Mononuclear cell (primary cell): ENCODE data around the gene LYST. TPM values are rescaled to one million over a fixed set of nuclear protein-coding genes. Genes with fewer than 3 reads are reported as not detected.
A peak's percentile ranks its signal among the peaks of the same experiment; 100 is the strongest.
"Not testable (repeated sequence)": the region's sequence is repeated elsewhere in the genome, so short reads cannot be mapped to it uniquely, and the experiment has no call there.

Experiments
- H3K27me3 ChIP-seq: 2 replicates; pipeline ENCODE4 v1.6.0; 2011; ENCODE audit warnings: low read length, control low read depth; ENCODE audit not compliant: insufficient read depth
- H3K4me1 ChIP-seq: 2 replicates; pipeline ENCODE4 v1.5.1; 2011; ENCODE audit warnings: mild to moderate bottlenecking, low read length, control low read depth; ENCODE audit not compliant: insufficient read depth
- H3K4me3 ChIP-seq: 2 replicates; pipeline ENCODE4 v1.5.1; 2011; ENCODE audit warnings: mild to moderate bottlenecking, low read length, moderate library complexity
- H3K9me3 ChIP-seq: 2 replicates; pipeline ENCODE4 v1.5.1; 2011; ENCODE audit warnings: low read depth, mild to moderate bottlenecking, control low read depth, low read length
- total RNA-seq: library from RNA; depleted of rRNA; stranded (reverse); fragments of >200 nt; gene quantifications from one replicate; pipeline ENCODE4 v1.2.3, GENCODE V29; 2012

LYST gene
- total RNA-seq, result 59.6 TPM

- H3K4me3 ChIP-seq, result peak within 1 kb of the TSS; percentile 90
- no peaks in the 10 kb centered on the region for H3K27me3 ChIP-seq
- no peaks in the 10 kb centered on the region for H3K9me3 ChIP-seq
- H3K4me1 ChIP-seq, result peaks cover 53% of the 10 kb centered on the region
These were observed at the start of gene LYST for GRCh38 chr1:235866205-235866912. LYST (minus strand) TSS chr1:235866906; CDS start chr1:235830417, 36,489 bp downstream.

GRCh38 chr1:235915489-235915888, 48.8 kb upstream of the LYST start:
- peaks cover 45% of the 10 kb centered on the region for H3K4me1 ChIP-seq
- not testable (repeated sequence) for H3K27me3 ChIP-seq, H3K4me3 ChIP-seq, H3K9me3 ChIP-seq

GRCh38 chr1:235913311-235913710, 46.6 kb upstream of the LYST start:
- Histone ChIP-seq H3K27me3 (no peaks in the 10 kb centered on the region), H3K9me3 (no peaks in the 10 kb centered on the region), H3K4me1 (peaks cover 32% of the 10 kb centered on the region), H3K4me3 (no peak overlapping the region)

- no peak overlapping the region for H3K4me3 ChIP-seq
- no peaks in the 10 kb centered on the region for H3K27me3 ChIP-seq
- no peaks in the 10 kb centered on the region for H3K9me3 ChIP-seq
- peaks cover 20% of the 10 kb centered on the region for H3K4me1 ChIP-seq
These were observed 45.2 kb upstream of the LYST start for GRCh38 chr1:235911876-235912275.

GRCh38 chr1:235911300-235911662, 44.6 kb upstream of the LYST start:
- H3K4me3 ChIP-seq, result no peak overlapping the region
- no peaks in the 10 kb centered on the region for H3K9me3 ChIP-seq
- H3K27me3 ChIP-seq, result no peaks in the 10 kb centered on the region
- H3K4me1 ChIP-seq, result peaks cover 15% of the 10 kb centered on the region

GRCh38 chr1:235910357-235911299, 43.9 kb upstream of the LYST start:
- no peaks in the 10 kb centered on the region for H3K27me3 ChIP-seq
- H3K4me3 ChIP-seq, result no peak overlapping the region
- H3K9me3 ChIP-seq, result no peaks in the 10 kb centered on the region
- H3K4me1 ChIP-seq, result peaks cover 11% of the 10 kb centered on the region

GRCh38 chr1:235908742-235909520, 42.2 kb upstream of the LYST start:
- peaks cover 11% of the 10 kb centered on the region for H3K4me1 ChIP-seq
- H3K4me3 ChIP-seq, result no peak overlapping the region

GRCh38 chr1:235907897-235908240, 41.2 kb upstream of the LYST start:
- no peaks in the 10 kb centered on the region for H3K27me3 ChIP-seq
- H3K4me3 ChIP-seq, result no peak overlapping the region
- peaks cover 19% of the 10 kb centered on the region for H3K4me1 ChIP-seq
- H3K9me3 ChIP-seq, result no peaks in the 10 kb centered on the region

More at GRCh38 chr1:235908742-235909520, 42.2 kb upstream of the LYST start:
- no peaks in the 10 kb centered on the region for H3K9me3 ChIP-seq
- no peaks in the 10 kb centered on the region for H3K27me3 ChIP-seq

- H3K4me1 ChIP-seq, result peaks cover 21% of the 10 kb centered on the region
- H3K27me3 ChIP-seq, result no peaks in the 10 kb centered on the region
- H3K9me3 ChIP-seq, result no peaks in the 10 kb centered on the region
- H3K4me3 ChIP-seq, result no peak overlapping the region
These were observed 40.6 kb upstream of the LYST start for GRCh38 chr1:235907187-235907896.

GRCh38 chr1:235906436-235906835, 39.7 kb upstream of the LYST start:
- Histone ChIP-seq H3K27me3 (no peaks in the 10 kb centered on the region), H3K4me1 (peaks cover 28% of the 10 kb centered on the region), H3K4me3 (no peak overlapping the region), H3K9me3 (no peaks in the 10 kb centered on the region)

- not testable (repeated sequence) for H3K27me3 ChIP-seq, H3K4me3 ChIP-seq, H3K9me3 ChIP-seq
- H3K4me1 ChIP-seq, result peaks cover 45% of the 10 kb centered on the region
These were observed 37.1 kb upstream of the LYST start for GRCh38 chr1:235903809-235904208.

- Histone ChIP-seq H3K4me3 (no peak overlapping the region), H3K27me3 (no peaks in the 10 kb centered on the region), H3K4me1 (peaks cover 43% of the 10 kb centered on the region), H3K9me3 (no peaks in the 10 kb centered on the region)
These were observed 36.2 kb upstream of the LYST start for GRCh38 chr1:235902677-235903542.

GRCh38 chr1:235901461-235901860, 34.8 kb upstream of the LYST start:
- Histone ChIP-seq H3K9me3 (no peaks in the 10 kb centered on the region), H3K27me3 (no peaks in the 10 kb centered on the region), H3K4me1 (peaks cover 43% of the 10 kb centered on the region), H3K4me3 (no peak overlapping the region)

- no peaks in the 10 kb centered on the region for H3K9me3 ChIP-seq
- peaks cover 48% of the 10 kb centered on the region for H3K4me1 ChIP-seq
- no peaks in the 10 kb centered on the region for H3K27me3 ChIP-seq
- H3K4me3 ChIP-seq, result no peak overlapping the region
These were observed 31.4 kb upstream of the LYST start for GRCh38 chr1:235898126-235898525.
